NCI-H1417 (cell line): ENCODE measurements around the gene TEX19.
A peak's percentile ranks its signal among the peaks of the same experiment; 100 is the strongest.

Experiments
- DNase-seq, 3 experiments: peaks; one replicate each; lab custom pipeline; 2025; lab: John Stamatoyannopoulos, UW

TEX19 gene

DNA sequence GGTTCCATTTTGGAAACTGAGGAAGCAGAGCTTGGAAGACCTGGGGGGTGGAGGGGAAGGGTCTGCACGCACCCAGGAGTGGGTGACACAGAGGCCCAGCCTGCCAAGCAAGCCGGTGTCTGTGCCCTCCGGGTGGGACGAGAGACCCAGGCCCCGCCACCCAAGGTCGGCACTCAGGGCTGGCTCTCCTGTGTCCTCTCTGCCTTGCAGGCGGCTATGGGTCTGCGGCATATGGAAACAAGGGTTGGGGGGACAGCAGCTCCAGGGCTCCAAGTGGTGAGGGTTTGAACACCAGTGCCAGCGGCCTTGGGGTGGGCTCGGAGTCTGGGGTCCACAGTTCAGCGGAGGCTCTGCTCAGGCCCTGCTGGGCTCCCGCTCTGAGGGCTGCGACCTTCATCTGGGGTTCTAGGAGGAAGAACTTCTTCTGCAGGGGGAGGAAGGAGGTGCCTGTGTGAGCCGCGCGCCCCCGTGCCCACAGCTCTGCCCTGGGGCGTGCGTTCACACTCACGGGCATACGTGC lies 37.0 kb upstream of the TEX19 start:
- DNase-seq = no peak

DNA sequence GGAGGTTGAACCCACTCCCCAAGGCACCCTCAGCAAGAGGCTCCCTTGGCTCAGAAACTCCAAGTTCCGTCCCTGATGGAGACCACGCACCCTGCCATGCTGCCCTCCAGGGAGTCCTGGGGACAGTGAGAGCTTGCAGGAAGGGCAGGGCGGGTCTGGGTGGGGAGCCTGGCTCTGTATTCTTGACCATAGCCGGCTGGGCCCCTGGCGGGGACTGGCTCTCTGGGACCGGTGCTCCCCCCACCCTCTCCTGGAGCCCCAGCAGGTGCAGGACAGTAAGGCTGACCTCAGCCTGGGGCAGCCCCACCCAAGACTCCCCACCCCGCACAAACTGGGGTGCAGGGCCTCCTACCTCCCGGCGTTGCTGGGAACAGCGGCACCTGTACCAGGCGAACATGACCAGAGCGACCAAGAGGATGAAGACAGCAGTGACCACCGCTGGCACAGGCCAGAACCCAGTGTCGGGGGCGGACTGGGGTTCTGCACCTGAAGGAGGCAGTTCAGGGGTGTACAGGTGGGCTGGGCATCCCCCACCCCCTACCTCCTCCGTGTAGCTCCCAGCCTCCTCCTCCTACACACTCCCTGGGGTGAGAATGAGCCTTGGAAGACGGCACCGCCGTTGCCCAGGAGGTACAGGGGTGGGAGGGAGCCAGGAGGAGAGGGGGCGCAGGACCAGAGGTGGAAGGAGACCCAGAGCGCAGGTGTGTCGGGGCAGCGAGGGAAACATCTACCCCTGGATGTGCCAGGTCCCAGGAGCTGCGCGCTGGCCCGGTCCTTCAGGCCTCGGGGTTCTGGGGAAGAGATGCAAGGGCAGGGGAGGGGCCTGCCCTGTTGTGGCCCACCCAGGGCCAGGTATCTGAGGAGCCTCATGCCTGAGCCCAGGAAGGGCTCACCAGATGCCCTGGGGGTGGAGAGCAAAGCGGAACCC lies 36.3 kb upstream of the TEX19 start:
- DNase-seq = no peak

DNA sequence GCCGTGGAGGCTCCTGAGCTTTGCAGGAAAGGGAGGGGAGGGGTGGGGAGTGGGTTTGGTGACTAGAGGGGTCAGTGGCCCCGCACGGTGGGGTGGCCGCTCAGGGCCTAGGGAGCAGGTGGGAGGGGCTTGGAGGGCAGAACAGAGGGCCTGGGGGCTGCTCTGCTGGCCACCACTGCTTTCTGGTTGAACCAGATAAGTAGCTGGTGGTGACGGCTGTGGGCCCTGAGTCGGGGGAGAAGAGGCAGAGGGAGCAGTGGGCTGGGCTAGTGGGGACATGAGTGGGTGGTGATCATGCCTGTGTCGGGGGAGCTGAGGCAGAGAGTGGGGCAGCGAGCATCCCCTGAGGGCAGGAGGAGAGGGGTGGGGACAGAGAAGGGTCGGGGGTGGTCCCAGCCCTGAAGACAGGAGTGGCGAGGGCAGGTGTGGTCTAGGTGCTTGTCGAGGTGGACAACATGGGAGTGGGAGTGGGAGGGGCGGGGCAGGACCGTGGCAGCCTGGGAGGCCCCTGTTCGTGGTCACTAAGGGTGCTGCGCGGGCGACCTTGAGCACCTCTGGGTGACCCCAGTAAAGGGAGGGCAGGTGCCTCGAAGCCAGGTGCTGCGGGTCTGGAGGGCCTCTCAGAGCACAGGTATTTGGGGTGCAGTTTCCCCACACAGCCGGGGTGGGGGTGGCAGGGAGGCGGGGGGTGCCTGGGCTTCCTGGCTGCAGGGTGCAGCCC lies 35.4 kb upstream of the TEX19 start:
- DNase-seq = no peak

DNA sequence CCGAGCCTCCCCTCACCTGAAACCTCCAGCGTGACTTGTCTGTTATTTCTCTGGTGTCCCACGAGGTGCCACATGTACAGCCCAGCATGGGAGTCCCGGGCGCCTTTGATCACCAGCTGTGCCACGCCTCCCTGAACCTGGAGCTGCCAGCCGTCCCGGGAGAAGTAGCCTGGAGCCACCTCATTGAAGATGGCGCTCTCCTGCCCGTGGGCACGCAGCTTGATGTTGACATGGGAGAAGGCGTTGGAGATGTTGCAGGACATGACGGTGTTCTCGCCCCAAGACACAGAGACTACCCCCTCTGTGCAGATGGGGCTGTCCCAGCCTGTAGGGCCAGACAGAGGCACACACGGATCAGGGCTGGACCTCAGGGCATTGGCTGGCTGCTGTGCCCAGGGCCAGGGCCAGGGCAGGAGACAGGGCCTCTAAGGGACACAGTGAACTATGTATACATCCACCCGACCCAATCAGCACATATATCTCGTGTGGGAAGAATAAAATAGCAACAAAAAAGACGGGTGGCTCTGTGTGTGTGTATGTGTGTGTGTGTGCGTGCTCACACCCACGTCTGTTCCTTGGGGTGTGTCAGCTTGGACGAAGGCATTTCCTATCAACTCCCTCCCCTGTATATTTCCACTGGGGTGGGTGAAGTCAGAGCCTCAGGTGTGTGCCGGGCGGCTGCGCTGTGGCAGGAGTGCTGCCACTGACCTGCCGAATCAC lies 34.3 kb upstream of the TEX19 start:
- no peak for DNase-seq

DNA sequence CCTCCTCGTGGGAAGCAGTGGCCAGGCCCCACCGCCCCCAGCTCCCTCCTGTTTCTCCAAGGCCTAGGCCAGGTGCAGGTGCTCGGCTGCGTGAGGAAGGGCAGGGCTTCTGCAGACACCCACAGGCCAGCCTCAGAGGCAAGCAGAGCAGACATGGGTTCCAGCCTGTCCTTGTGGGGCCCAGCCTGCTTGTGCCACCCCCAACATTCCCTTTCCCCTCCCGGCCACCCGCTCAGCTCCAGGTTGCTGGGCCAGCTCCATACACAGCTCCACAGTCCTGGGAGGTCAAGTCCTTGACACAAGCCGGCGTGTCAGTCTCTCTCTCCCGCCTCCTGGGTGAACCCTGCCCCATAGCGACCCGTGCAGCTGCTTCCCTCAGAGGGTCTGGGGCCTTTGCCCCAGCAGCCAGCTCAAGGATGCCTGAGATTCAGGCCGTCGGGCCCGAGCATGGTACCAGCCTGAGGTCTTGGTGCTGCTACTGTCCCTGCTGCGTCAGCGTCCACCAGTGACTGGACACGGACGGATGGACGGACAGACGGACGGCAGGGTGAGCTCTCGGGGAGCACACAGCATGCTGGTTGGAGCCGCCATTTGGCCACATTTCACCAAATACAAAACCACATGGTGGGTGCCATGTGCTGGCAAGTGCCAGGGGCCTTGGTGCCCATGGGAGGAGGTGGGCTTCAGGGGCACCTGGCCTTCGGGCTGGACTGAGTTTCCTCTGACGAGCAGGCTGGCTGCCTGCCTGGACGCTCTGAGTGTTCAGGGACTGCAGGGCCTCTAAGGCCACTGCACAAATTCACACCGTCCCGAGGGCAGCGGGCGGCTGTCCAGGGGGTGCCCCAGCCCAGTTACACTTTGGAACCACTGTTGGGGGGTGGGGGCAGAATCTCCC lies 33.5 kb upstream of the TEX19 start:
- DNase-seq = no peak

DNA sequence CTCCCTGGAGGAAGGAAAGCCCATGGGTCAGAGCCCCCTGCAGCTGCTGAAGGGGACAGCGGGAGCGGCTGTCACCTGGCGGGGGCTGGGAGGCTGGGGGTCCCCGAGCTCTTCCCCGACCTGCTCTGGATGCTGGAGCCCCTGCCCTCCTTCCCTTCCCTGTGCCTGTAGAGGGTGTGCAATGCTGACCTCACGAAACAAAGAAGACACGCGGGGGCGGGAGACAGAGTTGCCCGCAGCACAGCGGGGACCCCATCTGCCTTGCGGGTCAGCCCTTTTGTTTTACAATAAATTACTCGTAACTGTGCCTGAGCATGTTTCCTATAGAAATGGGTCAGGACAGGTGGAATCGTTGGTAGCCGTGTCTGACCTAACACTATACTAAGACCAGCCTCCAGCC lies 31.8 kb upstream of the TEX19 start:
- peak in 2 of 3 experiments; percentile 35 to 67 for DNase-seq

DNA sequence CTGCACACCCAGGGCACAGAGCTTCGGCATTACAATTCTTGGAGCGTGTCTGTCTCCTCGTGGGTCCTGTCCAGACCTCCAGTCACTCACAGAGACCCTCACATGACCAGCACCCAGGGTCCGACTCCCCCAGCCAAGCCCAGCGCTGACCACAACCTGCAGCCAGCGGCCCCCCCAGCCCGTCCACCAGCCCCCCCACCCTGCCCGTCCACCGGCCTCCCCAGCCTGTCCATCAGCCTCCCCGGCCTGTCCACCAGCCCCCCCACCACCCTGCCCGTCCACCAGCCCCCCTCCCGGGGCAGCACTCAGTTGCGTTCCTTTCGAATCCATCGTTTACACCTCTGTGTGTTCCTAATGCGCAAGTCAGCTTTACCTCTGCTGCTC lies 31.3 kb upstream of the TEX19 start:
- no peak for DNase-seq

DNA sequence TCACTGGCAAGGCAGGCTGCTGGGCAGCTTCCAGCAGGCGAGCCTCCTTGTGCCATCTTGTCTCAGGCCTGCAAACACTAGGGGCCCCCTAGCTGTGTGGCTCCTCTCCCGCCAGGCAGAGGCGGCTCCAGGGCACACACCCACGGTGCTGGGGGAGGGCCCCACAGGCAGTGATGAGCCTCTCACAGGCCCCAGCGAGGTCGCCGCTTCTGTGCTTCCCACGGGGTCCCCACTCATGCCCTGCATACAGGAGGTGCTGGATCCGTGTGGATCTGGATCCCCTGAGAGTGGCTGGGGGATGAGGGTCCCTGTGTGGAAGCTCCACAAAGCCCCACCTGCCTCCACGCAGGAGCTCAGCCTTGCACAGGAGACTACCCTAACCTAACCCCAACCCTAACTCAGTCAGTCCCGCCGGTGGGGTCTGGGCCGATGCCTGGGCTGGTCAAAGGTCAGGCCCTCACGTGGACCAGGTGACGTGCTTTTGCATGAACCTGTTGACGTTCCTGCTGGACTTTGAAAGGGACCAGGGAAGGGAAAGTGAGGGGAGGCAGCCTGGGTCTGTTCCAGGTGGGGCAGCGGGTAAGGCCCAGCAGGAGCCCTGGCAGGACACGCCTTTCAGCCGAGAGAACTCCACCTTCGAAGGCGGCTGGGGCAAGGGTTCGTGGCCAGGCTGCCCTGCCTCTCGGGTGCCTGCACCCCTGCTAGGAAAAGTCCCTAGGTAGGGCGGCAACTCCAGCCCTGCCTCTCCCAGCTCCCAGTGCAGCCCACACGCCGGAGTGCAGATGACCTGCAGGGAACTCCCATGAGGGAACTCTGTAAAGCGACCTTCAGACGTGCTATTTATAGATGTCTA lies 30.7 kb upstream of the TEX19 start:
- peak in 2 of 3 experiments; percentile 8 to 37 for DNase-seq

DNA sequence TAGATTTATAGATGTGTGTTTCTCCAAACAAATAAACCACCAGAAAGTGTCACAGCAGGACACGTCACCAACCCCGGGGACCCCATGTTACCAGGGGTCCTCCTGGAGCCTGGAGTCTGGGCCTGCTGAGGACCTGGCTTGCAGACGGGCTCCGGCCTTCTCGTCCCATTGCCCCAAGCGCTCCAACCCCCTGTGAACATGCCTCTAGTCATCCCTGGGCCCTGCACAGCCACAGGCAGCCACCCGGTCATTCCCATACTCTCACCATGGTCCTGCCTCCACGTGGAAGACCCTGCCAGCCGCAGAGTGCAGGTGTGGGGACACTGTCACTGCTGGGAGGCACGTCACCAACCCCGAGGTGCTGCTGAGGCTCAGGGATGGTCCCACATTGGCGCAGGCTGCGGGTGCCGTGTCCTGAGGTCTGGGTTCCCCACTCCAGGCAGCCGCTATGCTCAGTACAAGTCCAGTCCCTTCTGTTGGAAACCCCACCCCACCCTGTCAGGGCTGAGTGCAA lies 30.0 kb upstream of the TEX19 start:
- DNase-seq = no peak

DNA sequence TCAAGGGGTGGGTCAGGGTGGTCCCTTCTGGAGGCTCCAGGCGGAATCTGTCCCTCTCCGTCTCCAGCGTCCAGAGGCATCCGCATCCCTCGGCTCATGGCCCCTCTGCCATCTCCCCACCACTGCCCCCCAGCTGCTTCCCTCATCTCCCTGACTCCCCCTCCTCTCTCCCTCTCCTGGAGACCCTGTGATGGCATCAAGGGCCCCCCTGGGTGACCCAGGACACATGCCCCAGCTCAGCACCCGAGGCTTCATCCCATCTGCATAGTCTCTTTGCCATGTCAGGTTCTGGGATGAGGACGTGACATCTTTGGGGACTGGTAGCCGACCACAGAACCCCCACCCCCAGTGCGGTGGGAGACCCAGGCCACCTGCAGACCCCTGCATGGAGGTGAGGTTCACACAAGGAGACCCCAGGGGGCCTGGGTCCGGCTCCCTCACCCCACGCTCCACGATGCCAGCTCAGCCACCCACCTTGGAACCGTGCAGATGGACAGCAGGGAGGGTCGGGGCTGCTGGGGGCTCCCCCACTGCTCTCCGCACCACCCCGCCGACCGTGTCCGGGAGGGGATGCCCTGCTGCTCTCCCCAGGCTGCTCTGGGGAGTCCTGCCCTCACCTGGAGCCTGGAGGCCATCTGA lies 29.2 kb upstream of the TEX19 start:
- no peak for DNase-seq

DNA sequence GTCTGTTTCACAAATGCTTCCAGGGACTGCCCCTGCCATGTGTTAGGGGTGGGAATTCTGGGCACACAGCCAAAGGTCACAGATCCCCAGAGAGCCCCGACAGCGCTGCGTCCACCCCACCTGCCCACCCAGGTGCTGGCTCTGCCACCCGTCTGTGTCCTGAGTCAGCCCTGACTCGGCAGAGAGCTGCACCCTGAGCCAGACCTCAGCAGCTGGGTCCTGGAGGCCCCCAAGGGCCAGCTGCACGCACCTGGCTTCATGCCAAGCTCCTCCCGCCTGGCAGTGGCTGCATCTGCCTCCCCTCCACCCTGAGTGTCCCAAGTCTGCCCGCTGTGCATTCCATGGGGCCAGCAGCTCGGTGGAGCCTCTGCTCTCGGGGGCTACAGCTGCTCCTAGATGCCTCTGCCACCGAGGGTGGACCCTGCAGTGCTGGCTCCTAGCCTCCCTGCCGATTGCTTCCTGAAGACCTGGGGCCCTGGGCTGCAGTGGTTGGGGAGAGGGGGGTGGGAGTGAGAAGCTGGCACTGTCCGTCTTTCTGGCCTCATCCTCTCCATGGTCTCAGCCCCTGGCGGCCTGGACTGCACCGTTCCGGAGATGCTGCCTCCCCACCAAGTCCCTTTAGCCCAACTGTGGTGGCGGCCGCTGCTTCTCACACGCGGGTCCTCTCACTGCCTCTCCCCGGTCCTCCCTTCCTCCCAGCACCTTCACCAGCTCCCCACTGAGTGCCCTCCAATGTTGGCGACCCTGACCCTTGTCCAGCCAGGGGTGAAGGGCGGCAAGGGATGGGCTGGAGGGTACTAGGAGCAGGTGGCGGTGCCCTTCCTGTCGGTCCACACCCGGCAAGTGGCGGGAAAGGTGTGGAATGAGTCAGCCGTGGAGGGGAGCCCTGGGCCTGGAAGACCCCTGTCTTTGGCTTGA lies 28.5 kb upstream of the TEX19 start:
- DNase-seq = peak; percentile 79 to 95 (median 88)

DNA sequence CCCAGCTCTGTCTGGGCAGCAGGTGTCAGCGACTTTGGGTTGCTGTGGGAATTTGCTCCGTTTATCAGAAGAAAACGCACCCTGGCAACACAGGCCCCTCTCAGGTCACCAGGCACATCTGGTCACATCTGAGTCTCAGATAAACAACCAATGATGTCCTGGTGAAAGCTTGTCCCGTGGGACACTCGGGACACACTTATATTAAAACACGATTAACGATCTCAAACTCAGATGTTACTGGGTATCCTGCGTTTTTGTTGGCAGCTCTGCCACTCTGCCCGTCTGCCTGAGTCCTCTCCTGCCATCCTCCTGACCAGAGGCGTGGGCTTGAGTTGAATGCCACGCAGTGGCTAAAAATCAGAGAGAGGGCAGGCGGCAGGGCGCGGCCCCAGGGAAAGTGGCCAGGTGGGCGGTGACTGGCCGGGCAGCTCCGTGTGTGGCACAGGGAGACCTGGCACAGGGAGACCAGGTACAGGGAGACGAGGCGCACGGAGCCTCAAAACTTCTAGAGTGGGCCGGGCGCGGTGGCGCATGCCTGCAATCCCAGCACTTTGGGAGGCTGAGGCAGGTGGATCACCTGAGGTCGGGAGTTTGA lies 27.6 kb upstream of the TEX19 start:
- peak in 1 of 3 experiments; percentile 33 for DNase-seq

DNA sequence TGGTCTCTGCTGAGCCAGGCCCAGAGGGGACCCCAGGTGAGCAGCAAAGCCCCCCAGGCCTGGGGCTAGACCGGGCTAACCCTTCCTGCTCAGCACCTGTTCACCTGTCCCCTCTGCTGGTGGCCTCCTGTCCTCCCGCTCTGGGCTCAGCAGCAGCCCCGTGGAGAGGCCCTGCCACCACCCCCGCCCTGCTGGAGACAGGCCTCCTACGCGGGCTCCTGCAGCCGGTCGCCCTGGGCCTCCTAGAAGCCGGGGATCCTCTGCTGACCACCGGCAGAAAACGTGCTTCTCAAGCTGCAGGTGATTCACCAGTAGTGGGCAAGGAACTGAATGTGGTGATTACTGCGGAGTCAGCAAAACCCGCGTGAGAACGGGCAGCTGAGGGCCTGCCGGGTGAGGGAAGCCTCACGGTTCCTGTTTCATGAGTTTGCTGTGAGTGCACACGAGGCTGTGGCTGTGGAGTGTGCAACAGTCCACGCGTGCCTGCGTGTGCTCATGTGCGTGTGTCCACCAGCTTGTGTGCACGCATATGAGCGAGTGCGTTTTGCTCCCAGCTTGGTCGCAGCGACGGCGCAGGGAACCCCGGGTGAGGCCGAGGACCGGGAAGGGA lies 26.3 kb upstream of the TEX19 start:
- DNase-seq = peak in 2 of 3 experiments; percentile 68 to 74

DNA sequence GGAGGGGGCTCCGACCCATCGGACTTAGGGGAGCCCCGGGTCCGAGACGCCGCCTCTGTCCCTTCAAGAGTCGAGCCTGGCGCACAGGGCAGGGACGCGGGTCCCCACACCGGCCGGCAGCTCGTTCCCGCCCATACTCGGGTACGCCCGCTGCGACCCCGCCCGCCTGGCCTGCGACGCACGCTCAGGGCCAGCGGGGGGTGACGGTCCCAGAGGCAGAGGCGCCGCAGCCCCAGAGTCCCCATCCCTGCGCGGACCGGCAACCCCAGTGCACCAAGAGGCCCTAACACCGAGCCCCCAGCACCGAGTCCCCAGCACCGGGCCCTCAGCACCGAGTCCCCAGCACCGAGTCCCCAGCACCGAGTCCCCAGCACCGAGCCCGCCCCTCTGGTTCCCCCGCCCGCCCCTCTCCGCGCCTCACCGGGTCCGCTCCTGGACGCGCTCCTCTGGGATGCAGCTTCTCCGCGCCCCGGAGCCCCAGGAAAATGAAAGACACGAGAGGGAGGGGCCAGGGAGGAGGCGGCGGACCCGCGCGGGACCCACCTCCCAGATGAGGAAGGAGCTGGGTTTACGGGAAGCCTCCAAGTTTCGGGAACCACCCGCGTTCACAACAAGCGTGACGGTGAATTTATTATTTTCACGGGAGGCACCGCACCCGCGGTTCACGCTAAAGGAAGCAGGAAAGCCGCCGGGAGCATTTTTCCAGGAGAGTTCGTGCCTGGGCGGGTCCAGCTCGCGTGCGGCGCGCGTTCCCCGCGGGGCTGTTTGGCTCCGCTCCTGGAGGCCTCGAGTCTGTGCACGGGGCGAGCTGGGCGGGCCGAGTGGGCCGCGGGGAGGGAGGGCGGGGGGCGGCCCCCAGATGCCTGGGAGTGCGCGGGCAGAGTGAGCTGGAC lies 25.5 kb upstream of the TEX19 start, which contains the start of gene SECTM1:
SECTM1 (minus strand) TSS at position 488 of the 893 bp plus-strand sequence. CDS start 6,526 bp downstream, outside the sequence.
- peak in 2 of 3 experiments; percentile 55 to 56 for DNase-seq

DNA sequence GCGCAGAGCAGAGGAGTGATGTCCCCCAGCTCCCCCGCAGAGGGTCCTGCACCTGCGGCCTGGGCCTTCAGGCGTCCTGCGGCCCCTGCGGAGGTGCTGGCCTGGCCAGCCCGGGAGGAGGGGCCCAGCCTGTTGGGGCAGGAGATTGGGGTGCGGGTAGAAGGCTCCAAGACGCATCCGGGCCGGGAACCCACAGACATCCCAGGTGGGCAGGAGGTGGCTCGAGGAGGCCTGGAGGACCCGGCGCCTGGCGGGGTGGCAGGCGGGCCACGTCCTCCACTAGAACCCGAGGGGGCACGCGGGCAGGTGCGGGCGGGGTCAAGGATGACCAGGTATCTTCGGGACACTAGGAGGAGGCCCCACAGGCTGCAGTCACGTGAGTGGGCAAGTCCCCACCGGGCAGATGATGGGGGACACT lies 24.8 kb upstream of the TEX19 start:
- no peak for DNase-seq

DNA sequence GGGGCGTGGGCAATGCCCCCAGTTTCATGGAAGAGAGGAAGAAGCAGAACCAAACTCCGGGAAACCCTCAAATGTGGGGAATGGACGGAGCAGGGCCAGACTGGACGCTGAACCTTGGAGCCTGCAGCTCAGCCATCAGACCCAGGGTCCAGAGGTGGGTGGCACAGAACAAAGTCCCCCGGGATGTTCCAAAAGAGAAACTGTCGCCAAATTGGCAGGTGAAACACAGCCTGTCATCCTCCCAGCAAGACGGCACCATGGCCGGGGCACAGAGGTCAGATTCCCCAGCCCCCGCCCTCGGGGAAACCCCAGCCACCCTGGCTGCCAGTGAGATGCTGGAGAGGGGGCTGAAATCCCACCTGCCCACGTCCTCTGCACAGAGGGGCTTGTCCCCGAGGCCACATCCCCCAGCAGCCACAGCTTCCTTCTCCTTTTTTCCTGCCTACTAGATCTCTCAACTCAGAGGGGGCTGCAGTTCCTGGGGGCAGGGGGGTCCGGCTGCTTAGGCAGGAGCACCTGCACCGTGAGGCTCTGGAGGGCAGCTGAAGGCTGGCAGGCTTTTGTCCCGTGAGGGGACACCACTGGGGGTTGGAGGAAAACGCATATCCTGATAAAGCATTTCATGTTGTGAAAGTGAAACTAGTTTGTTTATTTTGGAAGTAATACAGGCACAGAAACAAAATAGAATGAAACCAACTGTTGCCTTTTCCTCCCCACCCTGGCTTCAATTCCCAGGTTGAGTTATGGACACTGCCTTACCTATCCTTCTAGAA lies 24.2 kb upstream of the TEX19 start:
- no peak for DNase-seq
